Subcutaneous adipose tissue (tissue), 4 donors: ENCODE measurements around the gene ACOXL. TPM values are rescaled to one million over a fixed set of nuclear protein-coding genes. Genes with fewer than 3 reads are reported as not detected.

Source experiments
- CTCF ChIP-seq: fragments of 450-650 bp; IDR thresholded peaks from one replicate; pipeline ENCODE4 v1.5.1; 2016; ENCODE audit warnings: low read depth, mild to moderate bottlenecking, control low read depth, antibody characterized with exemption, moderate library complexity
- total RNA-seq, 4 donors: library from RNA; depleted of rRNA; stranded (reverse); fragments of >200 nt; gene quantifications; one replicate each; pipeline ENCODE4 v1.1.0, GENCODE V29; 2016

ACOXL gene
- total RNA-seq, 4 donors from 2014 or later: not detected

GRCh38 chr2:111095434-111095833 is 363.1 kb downstream of the ACOXL start:
- no peak for TF ChIP-seq CTCF

GRCh38 chr2:111099402-111099801 is 367.0 kb downstream of the ACOXL start:
- TF ChIP-seq CTCF: no peak

- no peak for TF ChIP-seq CTCF
Observed at GRCh38 chr2:111100087-111100764, 367.9 kb downstream of the ACOXL start.

GRCh38 chr2:111100765-111101162 is 368.4 kb downstream of the ACOXL start:
- no peak for TF ChIP-seq CTCF

- no peak for TF ChIP-seq CTCF
Observed at GRCh38 chr2:111101592-111101991, 369.2 kb downstream of the ACOXL start.

- TF ChIP-seq CTCF: no peak
Observed at GRCh38 chr2:111102216-111102615, 369.8 kb downstream of the ACOXL start.

- no peak for TF ChIP-seq CTCF
Observed at GRCh38 chr2:111105926-111106325, 373.6 kb downstream of the ACOXL start.
